Chondrocyte (in vitro differentiated cells): ENCODE measurements around the gene MLLT1. TPM values are rescaled to one million over a fixed set of nuclear protein-coding genes. Genes with fewer than 3 reads are reported as not detected.

ENCODE experiments used
- DNase-seq: peaks from one replicate; pipeline ENCODE4 v3.0.0; 2021; ENCODE audit warnings: mixed read lengths, low spot score
- H3K27ac Mint-ChIP-seq: one replicate; pipeline ENCODE4 v1.8.0; 2021; ENCODE audit warnings: mild to moderate bottlenecking, moderate library complexity, mixed read lengths; ENCODE audit not compliant: unreplicated experiment
- H3K27me3 Mint-ChIP-seq: 2 replicates; pipeline ENCODE4 v1.8.0; 2021; ENCODE audit warnings: low read depth, mixed read lengths
- H3K36me3 Mint-ChIP-seq: 2 replicates; pipeline ENCODE4 v1.8.0; 2021; ENCODE audit warnings: low read depth, mixed read lengths
- H3K4me1 Mint-ChIP-seq: 2 replicates; pipeline ENCODE4 v1.8.0; 2021; ENCODE audit warnings: low read depth, mild to moderate bottlenecking, mixed read lengths
- H3K4me3 Mint-ChIP-seq: one replicate; pipeline ENCODE4 v1.8.0; 2021; ENCODE audit warnings: mild to moderate bottlenecking, moderate library complexity, mixed read lengths; ENCODE audit not compliant: unreplicated experiment
- H3K9me3 Mint-ChIP-seq: 2 replicates; pipeline ENCODE4 v1.8.0; 2021; ENCODE audit warnings: low read depth, mixed read lengths
- total RNA-seq: library from RNA; stranded (reverse); gene quantifications from 3 replicates; pipeline ENCODE4 v1.2.1, GENCODE V29; 2021
- TF ChIP-seq, protein P1 (sequence below): fragments of 200-600 bp; sonication (generic); IDR thresholded peaks from 2 replicates; pipeline ENCODE4 v1.5.0; 2021; ENCODE audit warnings: antibody characterized with exemption, mild to moderate bottlenecking, moderate library complexity

The MLLT1 gene
- total RNA-seq, 1 donor from 2014 or later, result 60.9 TPM

- H3K36me3 Mint-ChIP-seq, result peaks cover 17% of the 10 kb centered on the region
- TF ChIP-seq, protein P1, sequence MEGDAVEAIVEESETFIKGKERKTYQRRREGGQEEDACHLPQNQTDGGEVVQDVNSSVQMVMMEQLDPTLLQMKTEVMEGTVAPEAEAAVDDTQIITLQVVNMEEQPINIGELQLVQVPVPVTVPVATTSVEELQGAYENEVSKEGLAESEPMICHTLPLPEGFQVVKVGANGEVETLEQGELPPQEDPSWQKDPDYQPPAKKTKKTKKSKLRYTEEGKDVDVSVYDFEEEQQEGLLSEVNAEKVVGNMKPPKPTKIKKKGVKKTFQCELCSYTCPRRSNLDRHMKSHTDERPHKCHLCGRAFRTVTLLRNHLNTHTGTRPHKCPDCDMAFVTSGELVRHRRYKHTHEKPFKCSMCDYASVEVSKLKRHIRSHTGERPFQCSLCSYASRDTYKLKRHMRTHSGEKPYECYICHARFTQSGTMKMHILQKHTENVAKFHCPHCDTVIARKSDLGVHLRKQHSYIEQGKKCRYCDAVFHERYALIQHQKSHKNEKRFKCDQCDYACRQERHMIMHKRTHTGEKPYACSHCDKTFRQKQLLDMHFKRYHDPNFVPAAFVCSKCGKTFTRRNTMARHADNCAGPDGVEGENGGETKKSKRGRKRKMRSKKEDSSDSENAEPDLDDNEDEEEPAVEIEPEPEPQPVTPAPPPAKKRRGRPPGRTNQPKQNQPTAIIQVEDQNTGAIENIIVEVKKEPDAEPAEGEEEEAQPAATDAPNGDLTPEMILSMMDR, result no peak
- no peaks in the 10 kb centered on the region for H3K9me3 Mint-ChIP-seq
- no peak for DNase-seq
- peaks cover 51% of the 10 kb centered on the region for H3K4me1 Mint-ChIP-seq
- no peak overlapping the region for H3K4me3 Mint-ChIP-seq
- H3K27me3 Mint-ChIP-seq, result no peaks in the 10 kb centered on the region
- H3K27ac Mint-ChIP-seq, result peak overlapping the region; percentile 19
These were observed 12.0 kb downstream of the MLLT1 start for GRCh38 chr19:6267552-6268381.

DNA sequence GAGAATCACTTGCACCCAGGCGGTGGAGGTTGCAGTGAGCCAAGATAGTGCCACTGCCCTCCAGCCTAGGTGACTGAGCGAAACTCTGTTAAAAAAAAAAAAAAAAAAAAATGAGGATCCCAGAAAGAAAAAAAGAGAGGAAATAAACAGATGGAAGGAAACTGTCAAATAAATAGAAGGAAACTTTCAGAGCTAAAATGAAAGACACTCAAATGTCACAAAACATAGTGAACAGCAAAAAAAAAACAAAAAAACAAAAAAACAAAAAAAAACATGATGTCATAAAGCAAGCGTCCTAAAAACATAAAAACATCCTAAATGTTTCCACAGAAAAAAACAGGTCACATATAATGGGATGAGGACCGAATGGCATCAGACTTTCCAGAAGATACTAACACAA, 15.0 kb downstream of the MLLT1 start:
- Mint-ChIP-seq H3K27ac (peak overlapping the region; percentile 90), H3K4me3 (no peak overlapping the region), H3K9me3 (no peaks in the 10 kb centered on the region), H3K36me3 (peaks cover 11% of the 10 kb centered on the region), H3K4me1 (peaks cover 22% of the 10 kb centered on the region), H3K27me3 (no peaks in the 10 kb centered on the region)
- no peak for DNase-seq
- TF ChIP-seq, protein P1, result no peak

DNA sequence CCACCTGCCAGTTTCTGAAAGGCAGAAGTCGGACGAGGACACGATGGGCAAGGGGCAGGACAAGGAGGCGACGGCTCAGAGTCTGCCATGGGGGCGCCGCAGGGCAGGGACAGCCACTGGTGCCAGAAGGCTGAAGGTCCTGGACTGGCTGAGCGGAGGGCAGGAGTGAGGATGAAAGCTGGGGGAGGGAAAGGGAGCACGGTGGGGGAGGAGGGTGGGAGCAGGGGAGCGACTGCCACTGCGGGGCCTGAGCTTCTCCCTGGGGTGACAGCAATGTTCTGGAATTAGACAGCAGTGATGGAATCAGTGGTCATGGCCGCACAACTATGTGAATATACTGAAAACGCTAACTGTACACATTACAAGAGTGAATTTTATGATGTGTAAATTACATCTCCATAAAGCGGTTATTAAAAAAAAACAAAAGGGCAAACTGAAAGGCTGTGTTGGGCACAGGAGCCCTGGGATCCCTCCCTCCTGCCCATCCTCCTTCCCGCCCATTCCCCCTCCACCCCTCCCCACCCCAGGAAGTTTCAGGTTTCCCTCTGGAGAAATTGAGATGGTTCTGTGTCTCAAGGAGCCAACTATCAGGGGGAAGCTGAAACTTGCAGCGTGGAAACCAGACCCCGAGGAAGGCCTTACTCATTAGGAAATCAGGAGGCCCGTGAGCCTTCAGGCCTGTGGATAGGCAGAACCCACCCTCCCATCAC, 15.9 kb downstream of the MLLT1 start:
- Mint-ChIP-seq H3K4me3 (no peak overlapping the region), H3K36me3 (peaks cover 13% of the 10 kb centered on the region), H3K9me3 (no peaks in the 10 kb centered on the region), H3K27me3 (no peaks in the 10 kb centered on the region), H3K4me1 (peaks cover 28% of the 10 kb centered on the region), H3K27ac (peak overlapping the region; percentile 90)
- TF ChIP-seq, protein P1, result no peak
- DNase-seq, result no peak

DNA sequence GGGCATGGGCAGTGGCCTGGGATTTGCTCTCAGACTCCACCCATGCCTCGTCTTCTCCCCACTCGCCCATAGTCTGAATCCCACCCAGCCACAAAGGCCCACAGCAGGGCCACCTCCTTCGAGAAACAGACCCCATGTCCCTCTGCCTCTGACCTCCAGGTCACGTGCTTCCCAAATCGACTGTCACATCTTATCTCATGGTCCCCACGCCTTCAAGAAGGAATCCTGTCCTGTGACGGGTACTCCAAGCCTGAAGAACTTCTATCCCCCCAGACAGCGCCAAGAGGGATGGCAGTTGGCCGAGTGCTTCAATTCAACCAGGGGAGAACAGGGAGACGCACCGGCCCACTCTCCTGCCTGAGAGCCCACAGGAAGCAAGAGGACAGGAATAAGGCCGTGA, 16.5 kb downstream of the MLLT1 start:
- Mint-ChIP-seq H3K36me3 (peaks cover 10% of the 10 kb centered on the region), H3K27ac (peak overlapping the region; percentile 90)

DNA sequence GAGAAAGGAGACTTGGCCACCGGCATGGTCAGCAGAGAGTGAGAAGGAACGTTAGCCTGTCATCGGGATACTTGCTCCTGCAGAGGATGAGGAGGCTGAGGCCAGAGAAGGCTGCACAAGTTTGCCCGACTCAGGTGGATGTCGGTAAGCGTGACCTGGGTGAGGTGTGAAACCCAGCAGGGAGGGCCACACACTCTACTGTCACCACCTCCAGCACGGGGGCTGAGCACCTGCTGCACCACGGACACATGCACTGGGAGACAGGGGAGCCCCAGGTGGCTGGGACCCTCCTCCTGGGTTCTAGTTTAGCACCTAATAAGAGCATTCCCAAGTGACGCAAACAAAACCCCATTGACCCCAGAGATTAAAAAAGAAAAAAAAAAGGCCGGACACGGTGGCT, 17.3 kb downstream of the MLLT1 start:
- DNase-seq, result peak; percentile 65
- TF ChIP-seq, protein P1, result no peak
- Mint-ChIP-seq H3K36me3 (peaks cover 14% of the 10 kb centered on the region), H3K9me3 (no peaks in the 10 kb centered on the region), H3K27ac (no peak overlapping the region), H3K4me1 (peaks cover 28% of the 10 kb centered on the region), H3K4me3 (no peak overlapping the region), H3K27me3 (no peaks in the 10 kb centered on the region)

More for the DNA sequence above, 16.5 kb downstream of the MLLT1 start:
- no peak for DNase-seq
- Mint-ChIP-seq H3K9me3 (no peaks in the 10 kb centered on the region), H3K4me3 (no peak overlapping the region), H3K27me3 (no peaks in the 10 kb centered on the region), H3K4me1 (peaks cover 28% of the 10 kb centered on the region)
- TF ChIP-seq, protein P1, result no peak
